GM03348 (cell line): Measurements from ENCODE around the gene TIAM1.

Experiments used
- DNase-seq: peaks from one replicate; pipeline ENCODE4 v3.0.0; 2012; ENCODE audit warnings: low spot score

The TIAM1 gene

DNA sequence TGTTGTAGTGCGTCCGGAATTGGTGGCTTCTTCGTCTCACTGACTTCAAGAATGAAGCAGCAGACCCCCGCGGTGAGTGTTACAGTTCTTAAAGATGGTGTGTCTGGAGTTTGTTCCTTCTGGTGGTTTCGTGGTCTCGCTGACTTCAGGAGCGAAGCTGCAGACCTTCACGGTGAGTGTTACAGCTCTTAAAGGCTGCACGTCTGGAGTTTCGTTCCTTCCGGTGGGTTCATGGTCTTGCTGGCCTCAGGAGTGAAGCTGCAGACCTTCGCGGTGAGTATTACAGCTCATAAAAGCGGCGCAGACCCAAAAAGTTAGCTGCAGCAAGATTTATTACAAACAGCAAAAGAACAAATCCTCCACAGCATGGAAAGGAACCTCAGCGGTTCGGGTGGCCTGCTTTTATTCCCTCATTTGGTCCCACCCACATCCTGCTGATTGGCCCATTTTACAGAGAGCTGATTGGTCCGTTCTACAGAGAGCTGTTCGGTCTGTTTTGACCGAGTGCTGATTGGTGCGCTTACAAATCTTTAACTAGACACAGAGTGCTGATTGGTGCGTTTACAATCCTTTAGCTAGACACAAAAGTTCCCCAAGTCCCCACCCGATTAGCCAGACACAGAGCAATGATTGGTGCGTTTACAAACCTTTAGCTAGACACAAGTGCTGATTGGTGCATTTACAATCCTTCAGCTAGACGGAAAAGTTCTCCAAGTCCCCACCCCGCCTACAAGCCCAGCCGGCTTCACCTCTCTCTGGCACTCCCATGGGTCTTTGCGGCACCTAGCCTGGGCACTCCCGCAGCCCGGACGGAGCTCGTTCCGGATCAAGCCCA, 256.2 kb downstream of the TIAM1 start:
- DNase-seq: no peak

DNA sequence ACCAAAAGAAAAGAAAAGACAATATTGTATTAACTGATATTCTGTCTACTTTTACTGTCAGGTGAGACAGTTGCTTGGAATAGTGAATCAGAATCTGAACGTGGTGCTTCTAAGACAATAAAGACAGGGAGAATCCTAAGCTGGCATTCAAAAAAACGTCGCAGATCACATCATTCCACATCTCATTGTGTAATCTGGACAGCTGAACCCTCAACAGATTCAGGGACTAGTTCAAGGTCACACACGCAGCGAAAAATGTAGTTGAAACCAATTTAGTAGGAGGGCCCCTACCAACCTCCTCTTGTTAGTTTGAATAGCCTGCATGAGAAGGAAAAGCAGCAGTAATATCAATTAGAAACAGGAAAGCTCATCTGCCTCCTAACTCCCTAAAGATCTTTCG, 259.4 kb downstream of the TIAM1 start:
- DNase-seq: no peak

DNA sequence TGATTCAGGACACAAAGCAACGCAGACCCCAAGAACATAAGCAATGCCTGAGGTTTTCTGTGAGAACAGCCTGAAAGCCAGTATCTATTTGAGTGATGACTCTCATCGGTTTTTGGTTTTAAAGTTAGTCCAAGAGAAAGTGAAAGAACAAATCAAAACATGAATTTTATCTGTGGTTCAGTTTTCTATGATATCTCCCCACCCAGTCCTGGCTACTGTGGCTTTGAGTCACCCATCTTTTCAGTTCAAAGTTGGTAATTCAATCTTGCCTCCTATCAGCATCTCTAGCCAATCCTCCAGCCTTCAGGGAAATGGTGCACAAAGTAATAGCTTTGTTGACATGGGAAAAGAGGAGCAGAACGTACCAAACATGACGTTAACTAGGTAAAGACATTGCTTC, 265.3 kb downstream of the TIAM1 start:
- no peak for DNase-seq

DNA sequence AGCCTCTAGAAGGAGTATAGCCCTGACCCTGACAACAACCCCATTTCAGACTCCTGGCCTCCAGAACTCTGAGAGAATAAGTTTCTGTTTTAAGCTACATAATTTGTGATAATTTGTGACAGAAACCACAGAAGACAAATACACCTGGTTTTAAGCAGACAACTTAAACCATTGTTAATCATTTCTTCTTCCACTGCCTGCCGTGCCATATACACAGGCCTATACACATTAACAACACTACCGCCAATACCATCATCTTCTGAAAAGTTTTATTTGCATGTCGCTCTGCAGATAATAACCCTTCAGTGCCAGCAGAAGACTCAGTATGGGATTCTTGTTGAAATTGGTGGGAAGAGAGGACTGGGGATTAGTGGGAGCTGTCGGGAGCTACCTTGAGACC, 265.8 kb downstream of the TIAM1 start:
- DNase-seq: no peak

DNA sequence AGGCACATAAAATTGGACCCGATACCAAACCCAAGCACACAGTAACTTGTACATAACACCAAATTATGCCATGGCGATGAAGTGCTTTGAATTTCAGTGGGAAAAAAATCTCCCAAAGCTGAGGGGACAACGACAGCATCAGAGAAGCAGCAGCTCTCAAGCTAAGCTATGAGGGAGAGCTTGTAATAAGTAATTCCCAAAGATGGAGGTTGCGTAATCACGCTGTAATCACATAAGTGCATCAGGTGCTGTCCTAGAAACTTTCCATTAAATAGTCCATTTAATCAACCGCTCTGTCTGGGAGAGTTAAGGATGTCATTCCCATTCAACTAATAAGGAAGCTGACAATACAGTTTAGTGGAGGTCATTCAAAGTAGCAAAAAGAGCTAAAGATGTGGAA, 268.2 kb downstream of the TIAM1 start:
- no peak for DNase-seq

DNA sequence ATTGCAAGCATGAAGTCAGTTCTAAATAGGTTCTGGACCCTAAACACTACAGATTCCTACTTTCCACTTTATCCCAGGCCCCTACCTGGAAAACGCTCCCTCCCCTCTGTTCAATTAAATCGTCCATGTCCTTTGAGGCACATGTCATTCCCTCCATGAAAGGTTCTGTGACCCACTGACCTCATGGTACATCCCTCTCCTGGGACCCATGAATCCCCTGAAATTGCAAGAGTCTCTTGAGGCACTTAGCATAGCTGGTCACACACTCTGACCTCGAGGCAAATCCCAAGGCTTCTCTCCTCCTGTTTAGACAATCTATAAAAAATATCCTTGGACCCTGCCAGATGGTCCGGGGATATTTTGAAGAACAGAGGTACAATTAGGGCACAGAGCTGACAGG, 271.5 kb downstream of the TIAM1 start:
- DNase-seq: no peak
